ENCODE results near the gene EEF1A2.

Gene EEF1A2

DNA sequence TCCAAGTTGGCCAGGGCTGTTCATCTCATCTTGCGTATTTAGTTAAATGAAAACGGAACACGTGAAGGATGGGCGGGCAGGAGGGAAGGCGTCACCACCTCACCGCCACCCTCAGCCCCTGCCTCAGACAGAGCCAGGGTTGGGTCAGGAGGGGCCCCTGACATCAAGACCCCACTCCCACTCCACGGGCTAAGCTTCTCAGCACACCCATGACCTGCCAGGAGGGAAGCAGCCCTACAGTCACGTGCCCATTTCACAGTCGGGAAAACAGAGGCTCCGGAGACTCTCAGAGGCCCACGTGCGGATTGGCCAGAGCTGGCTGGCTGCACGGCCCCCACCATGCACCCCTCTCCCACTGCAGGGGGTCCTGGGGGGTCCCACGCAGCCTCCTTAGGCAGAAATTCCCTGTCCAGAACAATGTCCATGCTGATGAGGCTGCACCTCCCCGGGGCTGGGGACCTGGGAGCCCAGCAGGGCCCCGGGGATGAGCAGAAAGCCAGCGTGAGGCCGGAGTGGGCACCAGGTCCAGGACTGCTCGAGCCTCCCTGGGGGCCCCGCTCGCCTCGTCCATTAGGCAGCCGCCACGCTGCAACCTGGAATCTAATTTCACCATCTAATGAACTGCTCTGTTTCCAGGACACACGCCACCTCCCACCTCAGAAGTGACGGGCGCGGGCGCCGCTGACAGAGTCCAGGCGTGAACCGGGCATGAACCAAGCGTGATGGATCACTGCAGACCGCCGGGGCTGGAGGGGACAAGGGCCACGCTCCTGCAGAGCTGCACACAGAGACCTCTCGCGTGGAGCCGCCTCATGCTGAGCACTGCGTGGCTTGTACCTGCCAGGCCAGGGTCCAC is 42.2 kb downstream of the EEF1A2 start:
- Histone ChIP-seq H3K4me3 (ENCODE audit: low read depth in 1 of 2, low read length in 2 of 2) (no peak overlapping the region), H2AFZ (ENCODE audit: low read depth, low read length) (no peak overlapping the region), H3K4me1 (ENCODE audit: insufficient read depth, low read length) (peaks cover 6% of the 10 kb centered on the region), H3K4me2 (ENCODE audit: insufficient read depth, low read length) (no peak overlapping the region), H4K20me1 (ENCODE audit: insufficient read depth, low read length) (peaks cover 35% of the 10 kb centered on the region), H3K27ac (ENCODE audit: low read length) (no peak overlapping the region), H3K36me3 (ENCODE audit: insufficient read depth, low read length) (no peaks in the 10 kb centered on the region), H3K79me2 (ENCODE audit: insufficient read depth, low read length) (no peaks in the 10 kb centered on the region), H3K27me3 (ENCODE audit: insufficient read depth, low read length, poor library complexity) (peaks cover 2% of the 10 kb centered on the region), H3K9me3 (ENCODE audit: insufficient read depth, low read length, severe bottlenecking) (no peaks in the 10 kb centered on the region), H3K9ac (ENCODE audit: low read depth, low read length) (no peak overlapping the region)
- peak; percentile 11; the same call in 2 of the 3 replicates for ATAC-seq (ENCODE audit: insufficient read depth, low read depth)
- DNase-seq, result no peak
- TF ChIP-seq, protein P1, sequence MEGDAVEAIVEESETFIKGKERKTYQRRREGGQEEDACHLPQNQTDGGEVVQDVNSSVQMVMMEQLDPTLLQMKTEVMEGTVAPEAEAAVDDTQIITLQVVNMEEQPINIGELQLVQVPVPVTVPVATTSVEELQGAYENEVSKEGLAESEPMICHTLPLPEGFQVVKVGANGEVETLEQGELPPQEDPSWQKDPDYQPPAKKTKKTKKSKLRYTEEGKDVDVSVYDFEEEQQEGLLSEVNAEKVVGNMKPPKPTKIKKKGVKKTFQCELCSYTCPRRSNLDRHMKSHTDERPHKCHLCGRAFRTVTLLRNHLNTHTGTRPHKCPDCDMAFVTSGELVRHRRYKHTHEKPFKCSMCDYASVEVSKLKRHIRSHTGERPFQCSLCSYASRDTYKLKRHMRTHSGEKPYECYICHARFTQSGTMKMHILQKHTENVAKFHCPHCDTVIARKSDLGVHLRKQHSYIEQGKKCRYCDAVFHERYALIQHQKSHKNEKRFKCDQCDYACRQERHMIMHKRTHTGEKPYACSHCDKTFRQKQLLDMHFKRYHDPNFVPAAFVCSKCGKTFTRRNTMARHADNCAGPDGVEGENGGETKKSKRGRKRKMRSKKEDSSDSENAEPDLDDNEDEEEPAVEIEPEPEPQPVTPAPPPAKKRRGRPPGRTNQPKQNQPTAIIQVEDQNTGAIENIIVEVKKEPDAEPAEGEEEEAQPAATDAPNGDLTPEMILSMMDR (IDR thresholded peaks at IDR 0.05; ENCODE audit: borderline replicate concordance, extremely low read depth, low read length, poor library complexity, severe bottlenecking), result no peak
- TF ChIP-seq EZH2 (IDR thresholded peaks at IDR 0.05; ENCODE audit: borderline replicate concordance, low read depth, low read length, severe bottlenecking), result no peak

DNA sequence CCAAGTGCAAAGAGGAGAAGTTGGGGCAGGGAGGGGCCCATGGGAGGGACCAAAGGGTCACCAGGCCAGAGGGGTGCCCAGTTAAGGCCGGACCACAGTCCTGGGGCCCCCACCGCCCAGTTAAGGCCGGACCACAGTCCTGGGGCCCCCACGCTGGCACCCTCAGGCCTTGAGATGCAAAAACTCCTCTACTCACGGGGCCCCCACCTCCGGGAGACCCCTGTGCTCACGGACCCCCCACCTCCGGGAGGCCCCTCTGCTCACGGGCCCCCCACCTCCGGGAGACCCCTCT is 43.4 kb downstream of the EEF1A2 start:
- H3K9me3 ChIP-seq (ENCODE audit: insufficient read depth, low read length, severe bottlenecking), result no peaks in the 10 kb centered on the region
- DNase-seq, result no peak
- H3K79me2 ChIP-seq (ENCODE audit: insufficient read depth, low read length), result no peaks in the 10 kb centered on the region
- peaks cover 6% of the 10 kb centered on the region for H3K4me1 ChIP-seq (ENCODE audit: insufficient read depth, low read length)
- H3K27me3 ChIP-seq (ENCODE audit: insufficient read depth, low read length, poor library complexity), result no peaks in the 10 kb centered on the region
- H3K4me2 ChIP-seq (ENCODE audit: insufficient read depth, low read length), result no peak overlapping the region
- H3K27ac ChIP-seq (ENCODE audit: low read length), result no peak overlapping the region
- TF ChIP-seq, protein P1 (IDR thresholded peaks at IDR 0.05; ENCODE audit: borderline replicate concordance, extremely low read depth, low read length, poor library complexity, severe bottlenecking), result no peak
- TF ChIP-seq EZH2 (IDR thresholded peaks at IDR 0.05; ENCODE audit: borderline replicate concordance, low read depth, low read length, severe bottlenecking), result no peak
- H2AFZ ChIP-seq (ENCODE audit: low read depth, low read length), result no peak overlapping the region
- no peak overlapping the region for H3K4me3 ChIP-seq (ENCODE audit: low read depth in 1 of 2, low read length in 2 of 2)
- ATAC-seq (ENCODE audit: insufficient read depth, low read depth), result no peak
- no peak overlapping the region for H3K9ac ChIP-seq (ENCODE audit: low read depth, low read length)
- H4K20me1 ChIP-seq (ENCODE audit: insufficient read depth, low read length), result peaks cover 34% of the 10 kb centered on the region
- no peaks in the 10 kb centered on the region for H3K36me3 ChIP-seq (ENCODE audit: insufficient read depth, low read length)

DNA sequence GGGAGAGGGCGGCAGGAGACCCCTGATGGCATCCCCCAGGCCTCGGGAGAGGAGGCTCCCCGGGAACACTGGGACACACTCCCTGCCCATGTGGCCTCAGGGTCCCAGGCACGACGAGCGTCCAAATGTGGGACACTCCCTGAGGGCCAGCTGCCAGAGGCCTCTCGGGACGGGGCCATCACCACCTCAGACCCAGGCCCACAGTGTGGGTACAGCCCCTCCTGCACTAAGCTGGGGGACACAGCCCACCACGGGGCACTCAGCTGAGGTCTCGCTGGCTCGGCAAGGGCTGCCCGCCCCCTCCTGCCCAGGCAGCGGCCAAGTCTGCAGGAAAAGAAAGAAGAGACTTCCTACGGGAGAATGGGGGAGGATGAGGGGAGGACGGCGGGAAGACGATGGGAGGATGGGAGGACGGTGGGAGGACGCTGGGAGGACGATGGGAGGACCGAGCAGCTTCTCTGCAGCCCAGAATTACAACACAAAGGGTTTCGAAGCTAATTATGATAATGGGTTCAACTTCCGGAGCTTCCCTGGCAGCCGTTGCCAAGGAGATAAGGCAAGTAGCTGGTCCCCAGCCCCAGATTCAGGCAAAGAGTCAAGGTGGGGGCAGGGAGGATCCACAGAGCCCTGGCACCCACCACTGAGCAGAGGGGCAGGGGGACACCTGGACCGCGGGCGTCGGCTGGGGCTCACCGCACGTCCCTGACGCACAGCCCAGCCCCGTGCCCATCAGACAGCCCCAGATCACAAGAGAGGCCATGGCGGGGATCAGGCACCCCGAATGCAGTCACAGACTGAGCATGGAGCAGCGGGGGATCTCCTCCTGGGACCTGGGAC is 43.9 kb downstream of the EEF1A2 start:
- TF ChIP-seq EZH2 (IDR thresholded peaks at IDR 0.05; ENCODE audit: borderline replicate concordance, low read depth, low read length, severe bottlenecking), result no peak
- TF ChIP-seq, protein P1 (IDR thresholded peaks at IDR 0.05; ENCODE audit: borderline replicate concordance, extremely low read depth, low read length, poor library complexity, severe bottlenecking), result no peak
- peaks cover 6% of the 10 kb centered on the region for H3K4me1 ChIP-seq (ENCODE audit: insufficient read depth, low read length)
- no peak overlapping the region for H3K27ac ChIP-seq (ENCODE audit: low read length)
- H2AFZ ChIP-seq (ENCODE audit: low read depth, low read length), result no peak overlapping the region
- H3K79me2 ChIP-seq (ENCODE audit: insufficient read depth, low read length), result no peaks in the 10 kb centered on the region
- H3K4me2 ChIP-seq (ENCODE audit: insufficient read depth, low read length), result no peak overlapping the region
- no peak for DNase-seq
- H4K20me1 ChIP-seq (ENCODE audit: insufficient read depth, low read length), result peaks cover 30% of the 10 kb centered on the region
- H3K4me3 ChIP-seq (ENCODE audit: low read depth in 1 of 2, low read length in 2 of 2), result no peak overlapping the region
- H3K9me3 ChIP-seq (ENCODE audit: insufficient read depth, low read length, severe bottlenecking), result no peaks in the 10 kb centered on the region
- no peak for ATAC-seq (ENCODE audit: insufficient read depth, low read depth)
- no peak overlapping the region for H3K9ac ChIP-seq (ENCODE audit: low read depth, low read length)
- no peaks in the 10 kb centered on the region for H3K36me3 ChIP-seq (ENCODE audit: insufficient read depth, low read length)
- no peaks in the 10 kb centered on the region for H3K27me3 ChIP-seq (ENCODE audit: insufficient read depth, low read length, poor library complexity)

Data from DND-41 (cell line).